Keratinocyte (primary cell): ENCODE results near the gene ATXN7.

ENCODE experiments used
- CTCF ChIP-seq, 3 experiments: IDR thresholded peaks in 1 of 3; conservative IDR thresholded peaks in 1 of 3; optimal IDR thresholded peaks in 1 of 3; 2 replicates in 2 of 3; 3 replicates in 1 of 3; pipeline versions ENCODE3 to v1.5.1; 2011; ENCODE audit warnings: low read length in 3 of 3, mild to moderate bottlenecking in 3 of 3, moderate library complexity in 2 of 3, control low read depth in 1 of 3, inconsistent platforms in 1 of 3; ENCODE audit not compliant: insufficient read depth in 2 of 3; ENCODE audit errors: extremely low read depth in 1 of 3
- EZH2 ChIP-seq: IDR thresholded peaks from one replicate; pipeline ENCODE4 v1.6.1; 2012; ENCODE audit warnings: inconsistent platforms, mild to moderate bottlenecking, low read length, moderate library complexity

GRCh38 chr3:63911873-63912767 lies 48.5 kb downstream of the ATXN7 start, which contains the start of gene SCAANT1:
- TF ChIP-seq CTCF (optimal IDR thresholded peaks at IDR 0.05 in 1 of 3, IDR thresholded peaks at IDR 0.05 in 1 of 3, conservative IDR thresholded peaks at IDR 0.05 in 1 of 3; ENCODE audit: extremely low read depth in 1 of 3, insufficient read depth in 2 of 3, low read length in 3 of 3) = no peak
- TF ChIP-seq EZH2 = no peak
